Mucosa of descending colon (tissue), 3 donors: ENCODE data around the gene MT1A. TPM values are rescaled to one million over a fixed set of nuclear protein-coding genes. Genes with fewer than 3 reads are reported as not detected.
"Not testable (repeated sequence)": the region's sequence is repeated elsewhere in the genome, so short reads cannot be mapped to it uniquely, and the experiment has no call there.

Source experiments
- ATAC-seq: fragments of 200-7000 bp; cut with Tn5 transposase; one replicate; pipeline ENCODE4 v1.9.1; 2020; ENCODE audit warnings: mild to moderate bottlenecking, moderate library complexity
- DNase-seq, 3 donors: peaks; one replicate each; pipeline ENCODE4 v3.0.0-alpha.2; 2020
- H3K36me3 ChIP-seq: fragments of 200-600 bp; one replicate; pipeline ENCODE4 v1.8.0; 2021; ENCODE audit warnings: low read depth, mild to moderate bottlenecking
- H3K4me1 ChIP-seq: fragments of 200-600 bp; one replicate; pipeline ENCODE4 v1.8.0; 2021; ENCODE audit warnings: low read depth, mild to moderate bottlenecking
- H3K4me3 ChIP-seq: fragments of 200-600 bp; one replicate; pipeline ENCODE4 v1.8.0; 2021; ENCODE audit warnings: mild to moderate bottlenecking
- H3K9me3 ChIP-seq: fragments of 200-600 bp; one replicate; pipeline ENCODE4 v1.8.0; 2021; ENCODE audit warnings: mild to moderate bottlenecking
- CTCF ChIP-seq: fragments of 200-600 bp; IDR thresholded peaks from one replicate; pipeline ENCODE4 v1.8.0; 2022; ENCODE audit warnings: antibody characterized with exemption, mild to moderate bottlenecking
- intact Hi-C, 2 donors: fragments of 100-400 bp; cut with DNase I in 1 of 2; cut with micrococcal nuclease in 1 of 2; formaldehyde crosslinking; loops; one replicate each; pipeline versions ENCODE4 v1.11.0 to v1.11.1; 2022; cut with DNase I, micrococcal nuclease
- total RNA-seq, 3 donors: library from RNA; stranded (reverse); fragmentation: NEBNext Ultra II Directional in 2 of 3; extraction: Animal tissue kit (Norgen Biotek cat#: 25700) in 2 of 3; gene quantifications; one replicate each; pipeline versions ENCODE4 v1.2.1 to v1.2.4, GENCODE V29; 2021 to 2023
- donor health status: DM: no; HTN: no; CAD: no; lungs with moderate emphysema.
- donor health status: DM: no; HTN: no; CAD: no.
- donor health status: DM: no; HTN: yes; CAD: no.

Gene MT1A
- total RNA-seq, 3 donors from 2014 or later: 4.5 to 9.7 (median 8.9) TPM

GRCh38 chr16:56673921-56674320 lies 35.5 kb downstream of the MT1A start:
- H3K9me3 ChIP-seq: no peaks in the 10 kb centered on the region
- ATAC-seq (peak; percentile 33), DNase-seq (peak in 1 of 3 donors; percentile 52)
- no peak overlapping the region for H3K4me3 ChIP-seq
- H3K36me3 ChIP-seq: no peaks in the 10 kb centered on the region
- TF ChIP-seq CTCF: peak; percentile 17
- intact Hi-C loops: no loop called here
- peaks cover 5% of the 10 kb centered on the region for H3K4me1 ChIP-seq

- H3K9me3 ChIP-seq, H3K4me3 ChIP-seq, H3K36me3 ChIP-seq, DNase-seq, H3K4me1 ChIP-seq, ATAC-seq, intact Hi-C loops: not testable (repeated sequence)
Measured at GRCh38 chr16:56674570-56674969, 36.1 kb downstream of the MT1A start.

DNA sequence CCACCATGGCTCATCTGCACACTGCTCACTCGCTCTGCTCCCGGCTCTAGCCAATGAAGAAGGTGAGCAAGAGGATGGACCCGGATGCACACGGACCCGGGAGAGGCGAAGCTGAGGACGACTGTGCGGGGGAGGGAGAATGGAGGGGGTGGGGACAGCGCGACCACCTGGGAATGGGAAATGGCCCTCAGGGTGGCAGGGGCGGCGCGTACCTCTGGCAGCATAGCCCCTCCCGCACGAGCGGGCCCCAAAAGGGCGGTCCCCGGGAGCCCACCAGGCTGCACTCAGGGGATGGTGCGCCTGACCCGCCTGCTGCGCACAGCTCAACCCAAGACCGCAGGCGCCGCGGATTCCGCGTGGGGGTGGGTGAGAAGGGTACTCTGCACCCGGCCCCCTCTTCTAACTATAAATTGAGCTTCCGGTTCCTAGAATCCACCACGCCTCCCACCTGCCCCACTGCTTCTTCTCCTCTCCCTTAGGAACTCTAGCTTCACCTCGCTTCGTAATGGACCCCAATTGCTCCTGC lies 37.3 kb downstream of the MT1A start:
- ATAC-seq: peak; percentile 72
- peak; percentile 54 to 69 (median 59) for DNase-seq
- intact Hi-C loops: no loop called here
- no peak for TF ChIP-seq CTCF
- H3K9me3 ChIP-seq: no peaks in the 10 kb centered on the region
- H3K36me3 ChIP-seq: no peaks in the 10 kb centered on the region
- H3K4me3 ChIP-seq: no peak overlapping the region
- no peaks in the 10 kb centered on the region for H3K4me1 ChIP-seq

DNA sequence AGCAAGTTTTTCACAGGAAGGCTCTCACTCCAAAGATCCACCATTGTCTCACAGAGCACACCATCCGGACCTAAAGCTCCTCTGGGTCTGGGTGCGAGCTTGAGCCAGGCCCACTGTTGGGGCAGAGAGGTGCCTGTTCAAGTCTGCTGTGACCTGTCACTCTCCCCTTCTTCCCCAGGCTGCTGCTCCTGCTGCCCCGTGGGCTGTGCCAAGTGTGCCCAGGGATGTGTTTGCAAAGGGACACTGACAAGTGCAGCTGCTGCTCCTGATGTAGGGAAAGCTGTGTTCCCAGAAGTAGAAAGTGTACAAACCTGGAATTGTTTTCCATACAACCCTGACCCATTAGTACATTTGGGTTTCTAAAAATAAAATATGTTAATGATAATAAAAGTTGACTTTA lies 39.0 kb downstream of the MT1A start:
- TF ChIP-seq CTCF: no peak
- H3K4me1 ChIP-seq: no peaks in the 10 kb centered on the region
- H3K36me3 ChIP-seq: no peaks in the 10 kb centered on the region
- no peak overlapping the region for H3K4me3 ChIP-seq
- no peak for ATAC-seq
- intact Hi-C loops: no loop called here
- H3K9me3 ChIP-seq: no peaks in the 10 kb centered on the region
- DNase-seq: no peak

- H3K9me3 ChIP-seq: no peaks in the 10 kb centered on the region
- intact Hi-C loops: no loop called here
- ATAC-seq (no peak), DNase-seq (no peak)
- H3K36me3 ChIP-seq: no peaks in the 10 kb centered on the region
- no peak for TF ChIP-seq CTCF
- H3K4me3 ChIP-seq: no peak overlapping the region
- peaks cover 13% of the 10 kb centered on the region for H3K4me1 ChIP-seq
Measured at GRCh38 chr16:56679078-56679730, 40.7 kb downstream of the MT1A start.

DNA sequence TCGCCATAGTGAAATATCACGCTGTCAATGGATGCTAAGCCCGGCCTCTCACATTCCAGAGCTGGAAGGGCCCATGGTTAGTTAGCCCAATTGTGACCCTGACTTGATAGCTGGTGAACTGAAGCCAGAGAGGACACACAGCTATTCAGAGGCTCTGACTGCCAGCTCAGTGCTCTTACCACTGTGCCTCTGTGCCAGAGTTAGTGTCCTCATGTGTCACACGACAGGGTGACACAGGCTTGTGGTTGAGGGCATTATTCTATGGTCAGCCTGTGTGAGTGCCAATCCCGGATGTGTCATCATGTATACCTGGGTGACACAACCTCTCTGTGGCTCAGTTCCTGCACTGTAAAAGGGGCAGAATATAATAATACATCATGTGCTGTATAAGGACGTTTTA lies 41.4 kb downstream of the MT1A start:
- Histone ChIP-seq H3K9me3 (no peaks in the 10 kb centered on the region), H3K36me3 (no peaks in the 10 kb centered on the region), H3K4me1 (peaks cover 13% of the 10 kb centered on the region), H3K4me3 (no peak overlapping the region)
- TF ChIP-seq CTCF: no peak
- DNase-seq: no peak
- ATAC-seq: no peak
- intact Hi-C loops: no loop called here
